SK-N-SH treated with all-trans-retinoic acid at 6 μM for 48 hours (cell line): ENCODE data around the gene GCHFR.

Experiments
- ATAC-seq: fragments of 200-7000 bp; cut with Tn5 transposase; 3 replicates; pipeline ENCODE4 v1.9.1; 2020; ENCODE audit warnings: mild to moderate bottlenecking, moderate library complexity
- ARNTL ChIP-seq: fragments of 450-650 bp; formaldehyde crosslinking; IDR thresholded peaks from 2 replicates; pipeline ENCODE4 v1.5.0; 2020; ENCODE audit warnings: low read depth, mild to moderate bottlenecking, moderate library complexity, borderline replicate concordance
- BACH2 ChIP-seq: fragments of 250-450 bp; sonication (Bioruptor Pico); IDR thresholded peaks from 2 replicates; pipeline ENCODE4 v1.9.0; 2021; ENCODE audit warnings: mild to moderate bottlenecking, borderline replicate concordance
- CSDC2 ChIP-seq: fragments of 250-450 bp; sonication (Bioruptor Pico); IDR thresholded peaks from 2 replicates; pipeline ENCODE4 v1.5.0; 2020; ENCODE audit warnings: mild to moderate bottlenecking, moderate library complexity
- GLIS3 ChIP-seq: fragments of 250-450 bp; sonication (Bioruptor Pico); IDR thresholded peaks from 2 replicates; pipeline ENCODE4 v1.5.0; 2020; ENCODE audit warnings: mild to moderate bottlenecking, moderate library complexity
- ISL1 ChIP-seq: fragments of 250-450 bp; sonication (Bioruptor Pico); IDR thresholded peaks from 2 replicates; pipeline ENCODE4 v2.1.2; 2022; ENCODE audit warnings: mild to moderate bottlenecking, moderate library complexity
- OSR1 ChIP-seq: fragments of 250-450 bp; sonication (Bioruptor Pico); IDR thresholded peaks from 2 replicates; pipeline ENCODE4 v1.8.0; 2022; ENCODE audit warnings: moderate library complexity, mild to moderate bottlenecking, inconsistent platforms
- PPARA ChIP-seq: fragments of 250-450 bp; sonication (Bioruptor Pico); IDR thresholded peaks from 2 replicates; pipeline ENCODE4 v1.5.0; 2020; ENCODE audit warnings: mild to moderate bottlenecking, borderline replicate concordance
- RARB ChIP-seq: fragments of 250-450 bp; sonication (Bioruptor Pico); IDR thresholded peaks from 2 replicates; pipeline ENCODE4 v1.8.0; 2021; ENCODE audit warnings: mild to moderate bottlenecking, moderate library complexity
- SNAI2 ChIP-seq: fragments of 250-450 bp; sonication (Bioruptor Pico); IDR thresholded peaks from 2 replicates; pipeline ENCODE4 v1.5.0; 2020; ENCODE audit warnings: mild to moderate bottlenecking, moderate library complexity
- TCF4 ChIP-seq: fragments of 250-450 bp; sonication (Bioruptor Pico); IDR thresholded peaks from 2 replicates; pipeline ENCODE4 v1.8.0; 2021; ENCODE audit warnings: mild to moderate bottlenecking, moderate library complexity, borderline replicate concordance
- TOX ChIP-seq: fragments of 250-450 bp; sonication (Bioruptor Pico); IDR thresholded peaks from 2 replicates; pipeline ENCODE4 v1.8.0; 2021; ENCODE audit warnings: mild to moderate bottlenecking, moderate library complexity, borderline replicate concordance
- ZFP3 ChIP-seq: fragments of 250-450 bp; sonication (Bioruptor Pico); IDR thresholded peaks from 2 replicates; pipeline ENCODE4 v1.5.0; 2020; ENCODE audit warnings: mild to moderate bottlenecking, moderate library complexity
- ZFP30 ChIP-seq: fragments of 450-650 bp; formaldehyde crosslinking; IDR thresholded peaks from 2 replicates; pipeline ENCODE4 v1.5.0; 2022; ENCODE audit warnings: mild to moderate bottlenecking, moderate library complexity
- ZNF565 ChIP-seq: fragments of 450-650 bp; formaldehyde crosslinking; conservative IDR thresholded peaks from 2 replicates; pipeline ENCODE4 v1.5.0; 2020; ENCODE audit warnings: low read depth, mild to moderate bottlenecking, moderate library complexity
- ZNF70 ChIP-seq: fragments of 450-650 bp; formaldehyde crosslinking; IDR thresholded peaks from 2 replicates; pipeline ENCODE4 v1.5.0; 2020; ENCODE audit warnings: mild to moderate bottlenecking, moderate library complexity
- ZNF8 ChIP-seq: fragments of 450-650 bp; formaldehyde crosslinking; IDR thresholded peaks from 2 replicates; pipeline ENCODE4 v1.5.0; 2020; ENCODE audit warnings: mild to moderate bottlenecking, moderate library complexity
- TF ChIP-seq, protein P1 (sequence below): fragments of 250-450 bp; sonication (Bioruptor Pico); IDR thresholded peaks from 2 replicates; pipeline ENCODE4 v1.5.0; 2020; ENCODE audit warnings: mild to moderate bottlenecking, moderate library complexity
- TF ChIP-seq, protein P2 (sequence below): fragments of 250-450 bp; sonication (Bioruptor Pico); IDR thresholded peaks from 2 replicates; pipeline ENCODE4 v1.5.1; 2020; ENCODE audit warnings: low read depth, mild to moderate bottlenecking, moderate library complexity
- TF ChIP-seq, protein P3 (sequence below): fragments of 250-450 bp; sonication (Bioruptor Pico); IDR thresholded peaks from 2 replicates; pipeline ENCODE4 v1.8.0; 2020; ENCODE audit warnings: mild to moderate bottlenecking, moderate library complexity, borderline replicate concordance
- TF ChIP-seq, protein P4 (sequence below): fragments of 250-450 bp; sonication (Bioruptor Pico); IDR thresholded peaks from 2 replicates; pipeline ENCODE4 v1.5.1; 2021; ENCODE audit warnings: mild to moderate bottlenecking, moderate library complexity
- TF ChIP-seq, protein P5 (sequence below): fragments of 250-450 bp; sonication (Bioruptor Pico); IDR thresholded peaks from 2 replicates; pipeline ENCODE4 v1.8.0; 2021; ENCODE audit warnings: low read depth, mild to moderate bottlenecking, moderate library complexity, borderline replicate concordance

The GCHFR gene

DNA sequence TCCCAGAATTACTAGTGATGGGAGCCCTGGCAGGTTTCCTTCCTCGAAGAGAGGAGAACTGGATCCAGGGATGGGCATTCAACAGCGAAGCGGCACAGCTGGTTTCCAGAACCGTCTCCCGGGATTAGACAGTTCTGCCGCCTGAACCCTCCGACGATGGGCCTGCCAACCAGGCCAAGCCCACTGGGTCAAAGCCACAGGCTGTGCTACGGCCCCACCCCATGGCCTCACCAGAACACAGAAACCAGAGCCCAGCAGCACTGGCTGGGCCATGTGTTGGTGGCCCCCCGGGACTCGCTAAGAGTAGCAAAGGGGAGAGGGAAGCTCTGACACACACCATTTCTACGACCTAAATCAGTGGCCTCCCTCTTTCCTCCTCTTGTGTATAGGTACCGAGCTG lies 8.1 kb downstream of the GCHFR start:
- no peak for TF ChIP-seq RARB (CRISPR knock-in tag)
- TF ChIP-seq, protein P1, sequence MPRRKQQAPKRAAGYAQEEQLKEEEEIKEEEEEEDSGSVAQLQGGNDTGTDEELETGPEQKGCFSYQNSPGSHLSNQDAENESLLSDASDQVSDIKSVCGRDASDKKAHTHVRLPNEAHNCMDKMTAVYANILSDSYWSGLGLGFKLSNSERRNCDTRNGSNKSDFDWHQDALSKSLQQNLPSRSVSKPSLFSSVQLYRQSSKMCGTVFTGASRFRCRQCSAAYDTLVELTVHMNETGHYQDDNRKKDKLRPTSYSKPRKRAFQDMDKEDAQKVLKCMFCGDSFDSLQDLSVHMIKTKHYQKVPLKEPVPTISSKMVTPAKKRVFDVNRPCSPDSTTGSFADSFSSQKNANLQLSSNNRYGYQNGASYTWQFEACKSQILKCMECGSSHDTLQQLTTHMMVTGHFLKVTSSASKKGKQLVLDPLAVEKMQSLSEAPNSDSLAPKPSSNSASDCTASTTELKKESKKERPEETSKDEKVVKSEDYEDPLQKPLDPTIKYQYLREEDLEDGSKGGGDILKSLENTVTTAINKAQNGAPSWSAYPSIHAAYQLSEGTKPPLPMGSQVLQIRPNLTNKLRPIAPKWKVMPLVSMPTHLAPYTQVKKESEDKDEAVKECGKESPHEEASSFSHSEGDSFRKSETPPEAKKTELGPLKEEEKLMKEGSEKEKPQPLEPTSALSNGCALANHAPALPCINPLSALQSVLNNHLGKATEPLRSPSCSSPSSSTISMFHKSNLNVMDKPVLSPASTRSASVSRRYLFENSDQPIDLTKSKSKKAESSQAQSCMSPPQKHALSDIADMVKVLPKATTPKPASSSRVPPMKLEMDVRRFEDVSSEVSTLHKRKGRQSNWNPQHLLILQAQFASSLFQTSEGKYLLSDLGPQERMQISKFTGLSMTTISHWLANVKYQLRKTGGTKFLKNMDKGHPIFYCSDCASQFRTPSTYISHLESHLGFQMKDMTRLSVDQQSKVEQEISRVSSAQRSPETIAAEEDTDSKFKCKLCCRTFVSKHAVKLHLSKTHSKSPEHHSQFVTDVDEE (CRISPR knock-in tag): no peak
- TF ChIP-seq TOX (CRISPR knock-in tag): no peak
- TF ChIP-seq BACH2 (CRISPR knock-in tag): no peak
- TF ChIP-seq ARNTL (CRISPR knock-in tag): no peak
- no peak for TF ChIP-seq ZNF8 (CRISPR knock-in tag)
- ATAC-seq: no peak

DNA sequence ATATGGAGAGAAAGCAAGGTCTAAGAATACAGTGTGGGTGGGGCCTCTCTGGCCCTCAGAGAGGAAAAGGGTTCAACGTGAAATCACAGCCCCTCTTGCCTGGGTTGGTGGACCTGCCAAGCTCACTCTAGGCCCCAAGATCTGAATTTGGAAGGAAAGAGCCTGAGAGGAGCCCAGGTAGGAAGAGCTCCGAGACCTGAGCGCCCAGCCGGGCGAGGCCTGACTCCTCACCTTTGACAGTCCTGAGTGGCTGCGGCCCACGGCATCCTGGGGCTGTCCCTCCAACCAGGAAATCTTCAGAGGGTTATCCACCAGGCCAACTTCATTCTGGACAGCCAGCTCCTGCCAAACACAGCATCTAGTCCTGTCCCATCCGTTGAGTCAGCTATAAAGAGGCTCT lies 9.6 kb downstream of the GCHFR start:
- no peak for ATAC-seq
- TF ChIP-seq, protein P1 (CRISPR knock-in tag): no peak
- TF ChIP-seq, protein P2, sequence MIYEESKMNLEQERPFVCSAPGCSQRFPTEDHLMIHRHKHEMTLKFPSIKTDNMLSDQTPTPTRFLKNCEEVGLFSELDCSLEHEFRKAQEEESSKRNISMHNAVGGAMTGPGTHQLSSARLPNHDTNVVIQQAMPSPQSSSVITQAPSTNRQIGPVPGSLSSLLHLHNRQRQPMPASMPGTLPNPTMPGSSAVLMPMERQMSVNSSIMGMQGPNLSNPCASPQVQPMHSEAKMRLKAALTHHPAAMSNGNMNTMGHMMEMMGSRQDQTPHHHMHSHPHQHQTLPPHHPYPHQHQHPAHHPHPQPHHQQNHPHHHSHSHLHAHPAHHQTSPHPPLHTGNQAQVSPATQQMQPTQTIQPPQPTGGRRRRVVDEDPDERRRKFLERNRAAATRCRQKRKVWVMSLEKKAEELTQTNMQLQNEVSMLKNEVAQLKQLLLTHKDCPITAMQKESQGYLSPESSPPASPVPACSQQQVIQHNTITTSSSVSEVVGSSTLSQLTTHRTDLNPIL (CRISPR knock-in tag): no peak
- TF ChIP-seq OSR1 (CRISPR knock-in tag) (no peak), ARNTL (CRISPR knock-in tag) (no peak), TCF4 (CRISPR knock-in tag) (no peak), CSDC2 (no peak), ZFP30 (CRISPR knock-in tag) (no peak), ZNF565 (CRISPR knock-in tag) (no peak), ZFP3 (CRISPR knock-in tag) (no peak)
- TF ChIP-seq, protein P3, sequence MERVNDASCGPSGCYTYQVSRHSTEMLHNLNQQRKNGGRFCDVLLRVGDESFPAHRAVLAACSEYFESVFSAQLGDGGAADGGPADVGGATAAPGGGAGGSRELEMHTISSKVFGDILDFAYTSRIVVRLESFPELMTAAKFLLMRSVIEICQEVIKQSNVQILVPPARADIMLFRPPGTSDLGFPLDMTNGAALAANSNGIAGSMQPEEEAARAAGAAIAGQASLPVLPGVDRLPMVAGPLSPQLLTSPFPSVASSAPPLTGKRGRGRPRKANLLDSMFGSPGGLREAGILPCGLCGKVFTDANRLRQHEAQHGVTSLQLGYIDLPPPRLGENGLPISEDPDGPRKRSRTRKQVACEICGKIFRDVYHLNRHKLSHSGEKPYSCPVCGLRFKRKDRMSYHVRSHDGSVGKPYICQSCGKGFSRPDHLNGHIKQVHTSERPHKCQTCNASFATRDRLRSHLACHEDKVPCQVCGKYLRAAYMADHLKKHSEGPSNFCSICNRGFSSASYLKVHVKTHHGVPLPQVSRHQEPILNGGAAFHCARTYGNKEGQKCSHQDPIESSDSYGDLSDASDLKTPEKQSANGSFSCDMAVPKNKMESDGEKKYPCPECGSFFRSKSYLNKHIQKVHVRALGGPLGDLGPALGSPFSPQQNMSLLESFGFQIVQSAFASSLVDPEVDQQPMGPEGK (CRISPR knock-in tag): no peak

DNA sequence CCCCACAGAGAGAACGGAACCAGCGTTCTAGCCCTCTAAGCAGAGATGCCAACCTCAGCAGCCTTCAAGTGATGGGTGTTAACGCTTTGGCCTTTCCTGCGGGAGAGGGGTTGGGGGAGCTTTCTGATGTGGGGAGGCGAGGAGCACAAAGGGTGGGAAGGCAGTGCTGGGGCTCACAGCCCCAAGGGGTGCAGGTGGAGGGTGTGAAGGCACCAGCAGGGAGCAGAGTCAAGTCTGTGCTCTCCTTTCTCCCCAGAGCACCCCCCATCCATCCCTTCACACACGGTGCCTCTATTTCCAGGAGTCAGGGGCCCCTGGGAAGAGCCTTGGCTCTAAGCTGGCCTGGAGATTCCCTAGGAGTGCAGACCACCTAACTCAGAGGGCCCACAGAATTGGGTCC lies 10.0 kb downstream of the GCHFR start:
- TF ChIP-seq SNAI2 (CRISPR knock-in tag) (no peak), ZNF8 (CRISPR knock-in tag) (no peak), BACH2 (CRISPR knock-in tag) (no peak), CSDC2 (no peak), OSR1 (CRISPR knock-in tag) (no peak), GLIS3 (CRISPR knock-in tag) (no peak), ZNF70 (CRISPR knock-in tag) (no peak), PPARA (CRISPR knock-in tag) (no peak), ZFP30 (CRISPR knock-in tag) (no peak), ARNTL (CRISPR knock-in tag) (no peak), RARB (CRISPR knock-in tag) (no peak), TCF4 (CRISPR knock-in tag) (no peak), ISL1 (CRISPR knock-in tag) (no peak)
- TF ChIP-seq, protein P2 (CRISPR knock-in tag): no peak
- TF ChIP-seq, protein P4, sequence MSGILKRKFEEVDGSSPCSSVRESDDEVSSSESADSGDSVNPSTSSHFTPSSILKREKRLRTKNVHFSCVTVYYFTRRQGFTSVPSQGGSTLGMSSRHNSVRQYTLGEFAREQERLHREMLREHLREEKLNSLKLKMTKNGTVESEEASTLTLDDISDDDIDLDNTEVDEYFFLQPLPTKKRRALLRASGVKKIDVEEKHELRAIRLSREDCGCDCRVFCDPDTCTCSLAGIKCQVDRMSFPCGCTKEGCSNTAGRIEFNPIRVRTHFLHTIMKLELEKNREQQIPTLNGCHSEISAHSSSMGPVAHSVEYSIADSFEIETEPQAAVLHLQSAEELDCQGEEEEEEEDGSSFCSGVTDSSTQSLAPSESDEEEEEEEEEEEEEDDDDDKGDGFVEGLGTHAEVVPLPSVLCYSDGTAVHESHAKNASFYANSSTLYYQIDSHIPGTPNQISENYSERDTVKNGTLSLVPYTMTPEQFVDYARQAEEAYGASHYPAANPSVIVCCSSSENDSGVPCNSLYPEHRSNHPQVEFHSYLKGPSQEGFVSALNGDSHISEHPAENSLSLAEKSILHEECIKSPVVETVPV (CRISPR knock-in tag): no peak
- TF ChIP-seq, protein P5, sequence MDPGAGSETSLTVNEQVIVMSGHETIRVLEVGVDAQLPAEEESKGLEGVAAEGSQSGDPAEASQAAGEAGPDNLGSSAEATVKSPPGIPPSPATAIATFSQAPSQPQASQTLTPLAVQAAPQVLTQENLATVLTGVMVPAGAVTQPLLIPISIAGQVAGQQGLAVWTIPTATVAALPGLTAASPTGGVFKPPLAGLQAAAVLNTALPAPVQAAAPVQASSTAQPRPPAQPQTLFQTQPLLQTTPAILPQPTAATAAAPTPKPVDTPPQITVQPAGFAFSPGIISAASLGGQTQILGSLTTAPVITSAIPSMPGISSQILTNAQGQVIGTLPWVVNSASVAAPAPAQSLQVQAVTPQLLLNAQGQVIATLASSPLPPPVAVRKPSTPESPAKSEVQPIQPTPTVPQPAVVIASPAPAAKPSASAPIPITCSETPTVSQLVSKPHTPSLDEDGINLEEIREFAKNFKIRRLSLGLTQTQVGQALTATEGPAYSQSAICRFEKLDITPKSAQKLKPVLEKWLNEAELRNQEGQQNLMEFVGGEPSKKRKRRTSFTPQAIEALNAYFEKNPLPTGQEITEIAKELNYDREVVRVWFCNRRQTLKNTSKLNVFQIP (CRISPR knock-in tag): no peak
- TF ChIP-seq, protein P3 (CRISPR knock-in tag): no peak
- no peak for ATAC-seq
